Fibroblast of pulmonary artery (primary cell): ENCODE measurements around the gene MASP1.
"Not testable (repeated sequence)": the region's sequence is repeated elsewhere in the genome, so short reads cannot be mapped to it uniquely, and the experiment has no call there.

ENCODE experiments used
- DNase-seq: peaks from one replicate; pipeline ENCODE4 v3.0.0-alpha.2; 2010; ENCODE audit warnings: low read depth
- H3K4me3 ChIP-seq: replicated peaks from 2 replicates; pipeline ENCODE4 v1.5.1; 2011; ENCODE audit warnings: low read depth, mild to moderate bottlenecking, control low read depth, low read length, moderate library complexity
- CTCF ChIP-seq: IDR thresholded peaks from 2 replicates; pipeline ENCODE4 v1.5.1; 2011; ENCODE audit warnings: mild to moderate bottlenecking, control low read depth, low read length, inconsistent platforms; ENCODE audit errors: missing control alignments

MASP1 gene

GRCh38 chr3:187210091-187210490 lies 81.4 kb downstream of the MASP1 start:
- no peak overlapping the region for H3K4me3 ChIP-seq
- no peak for DNase-seq
- TF ChIP-seq CTCF, result no peak

- H3K4me3 ChIP-seq, result no peak overlapping the region
- DNase-seq, result no peak
- TF ChIP-seq CTCF, result no peak
Observed at GRCh38 chr3:187209491-187209890, 82.0 kb downstream of the MASP1 start.

GRCh38 chr3:187208159-187208558 lies 83.4 kb downstream of the MASP1 start:
- no peak overlapping the region for H3K4me3 ChIP-seq
- DNase-seq, result peak; percentile 31
- TF ChIP-seq CTCF, result no peak

GRCh38 chr3:187207624-187208023 lies 83.9 kb downstream of the MASP1 start:
- no peak overlapping the region for H3K4me3 ChIP-seq
- no peak for DNase-seq
- no peak for TF ChIP-seq CTCF

- TF ChIP-seq CTCF, result no peak
- no peak for DNase-seq
Observed at GRCh38 chr3:187207062-187207461, 84.5 kb downstream of the MASP1 start.

GRCh38 chr3:187205683-187206082 lies 85.9 kb downstream of the MASP1 start:
- TF ChIP-seq CTCF, result no peak
- H3K4me3 ChIP-seq, result no peak overlapping the region
- DNase-seq, result no peak

More at GRCh38 chr3:187207062-187207461, 84.5 kb downstream of the MASP1 start:
- H3K4me3 ChIP-seq, result no peak overlapping the region

- DNase-seq, H3K4me3 ChIP-seq: not testable (repeated sequence)
Observed at GRCh38 chr3:187199463-187200050, 92.0 kb downstream of the MASP1 start.

- TF ChIP-seq CTCF, result no peak
- DNase-seq, result no peak
- no peak overlapping the region for H3K4me3 ChIP-seq
Observed at GRCh38 chr3:187198490-187198889, 93.0 kb downstream of the MASP1 start.
